ENCODE data around the gene TSPAN16. TPM values are rescaled to one million over a fixed set of nuclear protein-coding genes. Genes with fewer than 3 reads are reported as not detected.

The TSPAN16 gene
- total and polyA plus RNA-seq, 11 donors, result not detected

GRCh38 chr19:11290256-11290655, 5.7 kb upstream of the TSPAN16 start:
- DNase-seq (no peak), ATAC-seq (no peak)
- intact Hi-C loops (cut with DNase I), result loop anchor here (5.0 to 10.0 kb wide), 9 partner anchors 57 to 297 kb away; partner anchors contain the start of genes ELAVL3 (in 6 of the 10), SWSAP1 (in 6 of the 10), CCDC159 (in 1 of the 10) and ODAD3 (in 1 of the 10)
- WGBS, 4 donors, result 81 to 95% (median 93%) methylated on average over 4 of the region's 4 CpGs
- TF ChIP-seq, protein P1, sequence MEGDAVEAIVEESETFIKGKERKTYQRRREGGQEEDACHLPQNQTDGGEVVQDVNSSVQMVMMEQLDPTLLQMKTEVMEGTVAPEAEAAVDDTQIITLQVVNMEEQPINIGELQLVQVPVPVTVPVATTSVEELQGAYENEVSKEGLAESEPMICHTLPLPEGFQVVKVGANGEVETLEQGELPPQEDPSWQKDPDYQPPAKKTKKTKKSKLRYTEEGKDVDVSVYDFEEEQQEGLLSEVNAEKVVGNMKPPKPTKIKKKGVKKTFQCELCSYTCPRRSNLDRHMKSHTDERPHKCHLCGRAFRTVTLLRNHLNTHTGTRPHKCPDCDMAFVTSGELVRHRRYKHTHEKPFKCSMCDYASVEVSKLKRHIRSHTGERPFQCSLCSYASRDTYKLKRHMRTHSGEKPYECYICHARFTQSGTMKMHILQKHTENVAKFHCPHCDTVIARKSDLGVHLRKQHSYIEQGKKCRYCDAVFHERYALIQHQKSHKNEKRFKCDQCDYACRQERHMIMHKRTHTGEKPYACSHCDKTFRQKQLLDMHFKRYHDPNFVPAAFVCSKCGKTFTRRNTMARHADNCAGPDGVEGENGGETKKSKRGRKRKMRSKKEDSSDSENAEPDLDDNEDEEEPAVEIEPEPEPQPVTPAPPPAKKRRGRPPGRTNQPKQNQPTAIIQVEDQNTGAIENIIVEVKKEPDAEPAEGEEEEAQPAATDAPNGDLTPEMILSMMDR (IDR thresholded peaks at IDR 0.05), result no peak
- no peak for TF ChIP-seq POLR2A (IDR thresholded peaks at IDR 0.05)
- no peak overlapping the region for H3K27ac ChIP-seq
- H3K27me3 ChIP-seq, result no peaks in the 10 kb centered on the region
- H3K4me1 ChIP-seq, result peaks cover 0 to 30% (median 13%) of the 10 kb centered on the region in 12 donors
- H3K9me3 ChIP-seq, result no peaks in the 10 kb centered on the region
- H3K36me3 ChIP-seq, result no peaks in the 10 kb centered on the region
- H3K4me3 ChIP-seq, result no peak overlapping the region

- 94 to 96% (median 94%) methylated on average over 7 of the region's 7 CpGs for WGBS, 4 donors
- H3K27ac ChIP-seq, result no peak overlapping the region
- ATAC-seq (no peak), DNase-seq (no peak)
- no peak overlapping the region for H3K4me3 ChIP-seq
- no peaks in the 10 kb centered on the region for H3K9me3 ChIP-seq
- H3K27me3 ChIP-seq, result no peaks in the 10 kb centered on the region
- intact Hi-C loops (cut with DNase I), result loop anchor here (5.0 to 10.0 kb wide), 9 partner anchors 56 to 296 kb away; partner anchors contain the start of genes ELAVL3 (in 6 of the 10), SWSAP1 (in 6 of the 10), CCDC159 (in 1 of the 10) and ODAD3 (in 1 of the 10)
- no peaks in the 10 kb centered on the region for H3K36me3 ChIP-seq
- peaks cover 0 to 29% (median 9%) of the 10 kb centered on the region in 12 donors for H3K4me1 ChIP-seq
- TF ChIP-seq, protein P1 (IDR thresholded peaks at IDR 0.05), result no peak
- no peak for TF ChIP-seq POLR2A (IDR thresholded peaks at IDR 0.05)
Observed at GRCh38 chr19:11291415-11291814, 4.5 kb upstream of the TSPAN16 start.

DNA sequence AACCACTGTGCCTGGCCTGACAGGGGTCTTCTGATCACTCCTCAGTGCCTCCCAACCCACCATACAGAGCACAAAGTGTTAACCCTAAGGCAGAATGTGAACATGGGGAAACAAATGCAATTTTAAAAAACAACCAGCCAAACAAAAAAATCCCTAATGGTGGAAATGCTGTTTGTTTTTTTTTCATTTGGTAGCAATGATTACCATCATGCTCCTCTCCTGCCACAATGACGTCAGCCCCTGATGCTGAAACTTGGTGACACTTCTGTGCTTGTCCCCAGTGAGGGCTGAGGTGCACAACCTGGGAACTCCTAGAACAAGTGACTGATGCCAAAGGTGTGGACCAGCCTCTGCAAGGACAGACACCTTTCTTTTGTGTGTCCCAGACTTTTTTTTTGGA, 4.0 kb upstream of the TSPAN16 start:
- DNase-seq (no peak), ATAC-seq (no peak)
- Histone ChIP-seq H3K36me3 (no peaks in the 10 kb centered on the region), H3K27me3 (no peaks in the 10 kb centered on the region), H3K9me3 (no peaks in the 10 kb centered on the region), H3K27ac (no peak overlapping the region), H3K4me3 (no peak overlapping the region), H3K4me1 (peaks cover 0 to 29% (median 6%) of the 10 kb centered on the region in 12 donors)
- TF ChIP-seq POLR2A (IDR thresholded peaks at IDR 0.05), result no peak
- TF ChIP-seq, protein P1 (IDR thresholded peaks at IDR 0.05), result no peak
- 63 to 73% (median 70%) methylated on average over 1 of the region's 1 CpG for WGBS, 4 donors
- intact Hi-C loops (cut with DNase I), result loop anchor here (2.0 to 10.0 kb wide), 10 partner anchors 55 to 295 kb away; partner anchors contain the start of genes ELAVL3 (in 6 of the 10), SWSAP1 (in 6 of the 10), CCDC159 (in 1 of the 10) and ODAD3 (in 1 of the 10)

DNA sequence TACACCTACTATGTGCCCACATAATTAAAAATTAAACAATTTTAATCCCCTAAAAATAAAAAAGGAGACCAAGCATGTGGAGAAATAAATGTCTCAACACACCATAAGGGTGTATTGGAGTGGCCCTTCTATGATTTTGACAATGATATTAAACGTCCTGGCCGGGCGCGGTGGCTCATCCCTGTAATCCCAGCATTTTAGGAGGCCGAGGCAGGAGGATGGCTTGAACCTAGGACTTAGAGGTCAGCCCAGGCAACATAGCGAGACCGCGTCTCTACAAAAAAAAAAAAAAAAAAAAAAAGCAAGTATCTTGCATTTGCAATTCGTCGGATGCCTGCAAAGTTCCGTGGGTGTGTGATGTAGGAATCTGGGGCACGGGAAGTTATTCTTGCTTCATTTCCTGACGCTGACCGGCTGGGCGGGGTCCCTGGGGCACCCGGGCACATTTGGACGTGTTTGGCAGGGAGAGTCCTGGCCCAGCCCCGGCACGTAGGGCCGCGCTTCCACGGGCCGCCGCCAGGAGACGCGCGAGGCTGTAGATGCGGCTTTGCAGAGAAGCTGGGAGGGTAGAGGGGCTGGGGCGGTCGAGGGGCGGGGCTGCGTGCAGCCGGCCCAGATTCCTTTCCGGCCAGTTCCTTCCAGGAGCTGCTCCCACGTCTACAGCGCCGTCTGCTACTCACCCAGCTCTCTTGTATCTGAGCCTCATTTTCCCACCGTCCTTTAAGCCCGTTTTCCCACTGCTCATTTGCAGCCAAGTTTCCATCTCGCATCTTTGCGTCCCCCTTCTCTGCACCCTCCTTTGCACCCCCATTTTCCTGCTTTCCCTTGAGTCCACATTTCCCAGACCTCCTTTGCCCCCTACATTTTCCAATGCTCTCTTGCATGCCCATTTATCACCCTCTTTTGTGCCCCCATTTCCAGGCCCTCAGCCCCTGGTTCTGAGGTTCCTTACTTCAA, 2.2 kb upstream of the TSPAN16 start:
- Histone ChIP-seq H3K36me3 (no peaks in the 10 kb centered on the region), H3K4me1 (peaks cover 0 to 32% (median 6%) of the 10 kb centered on the region in 12 donors), H3K4me3 (peak overlapping the region in 10 of 12 donors; percentile 9 to 43 (median 18)), H3K9me3 (no peaks in the 10 kb centered on the region), H3K27ac (peak overlapping the region in 11 of 12 donors; percentile 5 to 74 (median 52)), H3K27me3 (no peaks in the 10 kb centered on the region)
- DNase-seq, result peak; percentile 92 to 98 (median 96)
- peak in 1 of 2 donors; percentile 23 for TF ChIP-seq POLR2A (IDR thresholded peaks at IDR 0.05)
- TF ChIP-seq, protein P1 (IDR thresholded peaks at IDR 0.05), result peak; percentile 95 to 100 (median 98)
- ATAC-seq, result peak; percentile 88 to 99 (median 98)
- intact Hi-C loops (cut with DNase I), result loop anchor here (1.0 to 10.0 kb wide), 14 partner anchors 46 to 294 kb away; partner anchors contain the start of genes ELAVL3 (in 6 of the 10), SWSAP1 (in 6 of the 10), CCDC159 (in 1 of the 10) and ODAD3 (in 1 of the 10)
- 6 to 9% (median 7%) methylated on average over 30 to 41 of the region's 41 CpGs for WGBS, 4 donors

Data from heart left ventricle (tissue), 16 donors.